ENCODE data around the gene ARAP3.

ARAP3 gene

GRCh38 chr5:141649056-141649688, 32.9 kb downstream of the ARAP3 start:
- Histone ChIP-seq H3K27ac (ENCODE audit: low read depth, low read length) (no peak overlapping the region), H3K9me3 (ENCODE audit: control insufficient read depth in 5 of 5, low read length in 5 of 5) (no peaks in the 10 kb centered on the region), H3K9ac (ENCODE audit: low read length in 5 of 5) (no peak overlapping the region), H3K36me3 (ENCODE audit: control insufficient read depth in 5 of 5, insufficient read depth in 5 of 5, low read length in 5 of 5) (peaks cover 0 to 37% (median 25%) of the 10 kb centered on the region in 5 donors), H3K4me1 (ENCODE audit: control insufficient read depth in 5 of 5, insufficient read depth in 5 of 5, low read length in 5 of 5) (peaks cover 0 to 15% (median 12%) of the 10 kb centered on the region in 5 donors), H3K27me3 (ENCODE audit: control insufficient read depth in 5 of 5, insufficient read depth in 4 of 5, low read length in 5 of 5) (no peaks in the 10 kb centered on the region), H3K4me3 (ENCODE audit: low read depth in 1 of 5, low read length in 5 of 5) (no peak overlapping the region)

DNA sequence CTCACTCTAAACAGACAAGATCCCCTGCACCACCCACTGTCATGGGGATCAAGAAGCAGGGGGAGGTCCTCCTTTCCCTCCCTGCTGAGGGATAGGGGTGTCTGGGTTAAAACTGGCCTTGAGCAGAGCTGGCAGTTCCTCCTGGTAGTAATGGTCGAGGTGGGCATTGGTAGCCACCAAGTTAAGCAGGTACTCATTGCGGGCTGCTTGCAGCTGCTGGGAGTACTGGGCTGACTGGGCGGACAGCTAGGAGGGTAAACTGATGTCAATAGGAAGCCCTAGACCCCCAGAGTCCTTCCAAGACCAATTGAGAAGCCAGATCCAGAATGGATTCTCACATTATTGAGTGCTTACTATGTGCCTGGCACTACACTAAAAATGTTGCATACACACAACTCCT, 34.2 kb downstream of the ARAP3 start:
- H3K4me1 ChIP-seq (ENCODE audit: control insufficient read depth in 5 of 5, insufficient read depth in 5 of 5, low read length in 5 of 5), result peaks cover 0 to 15% (median 12%) of the 10 kb centered on the region in 5 donors
- H3K27ac ChIP-seq (ENCODE audit: low read depth, low read length), result no peak overlapping the region
- H3K36me3 ChIP-seq (ENCODE audit: control insufficient read depth in 5 of 5, insufficient read depth in 5 of 5, low read length in 5 of 5), result peaks cover 0 to 38% (median 15%) of the 10 kb centered on the region in 5 donors
- H3K9me3 ChIP-seq (ENCODE audit: control insufficient read depth in 5 of 5, low read length in 5 of 5), result no peaks in the 10 kb centered on the region
- no peak overlapping the region for H3K4me3 ChIP-seq (ENCODE audit: low read depth in 1 of 5, low read length in 5 of 5)
- no peak overlapping the region for H3K9ac ChIP-seq (ENCODE audit: low read length in 5 of 5)
- no peaks in the 10 kb centered on the region for H3K27me3 ChIP-seq (ENCODE audit: control insufficient read depth in 5 of 5, insufficient read depth in 4 of 5, low read length in 5 of 5)

GRCh38 chr5:141647242-141647641, 34.8 kb downstream of the ARAP3 start:
- H3K9ac ChIP-seq (ENCODE audit: low read length in 5 of 5), result no peak overlapping the region
- H3K9me3 ChIP-seq (ENCODE audit: control insufficient read depth in 5 of 5, low read length in 5 of 5), result no peaks in the 10 kb centered on the region
- no peak overlapping the region for H3K27ac ChIP-seq (ENCODE audit: low read depth, low read length)
- no peaks in the 10 kb centered on the region for H3K27me3 ChIP-seq (ENCODE audit: control insufficient read depth in 5 of 5, insufficient read depth in 4 of 5, low read length in 5 of 5)
- peaks cover 0 to 15% (median 12%) of the 10 kb centered on the region in 5 donors for H3K4me1 ChIP-seq (ENCODE audit: control insufficient read depth in 5 of 5, insufficient read depth in 5 of 5, low read length in 5 of 5)
- peaks cover 0 to 38% (median 15%) of the 10 kb centered on the region in 5 donors for H3K36me3 ChIP-seq (ENCODE audit: control insufficient read depth in 5 of 5, insufficient read depth in 5 of 5, low read length in 5 of 5)
- H3K4me3 ChIP-seq (ENCODE audit: low read depth in 1 of 5, low read length in 5 of 5), result no peak overlapping the region

DNA sequence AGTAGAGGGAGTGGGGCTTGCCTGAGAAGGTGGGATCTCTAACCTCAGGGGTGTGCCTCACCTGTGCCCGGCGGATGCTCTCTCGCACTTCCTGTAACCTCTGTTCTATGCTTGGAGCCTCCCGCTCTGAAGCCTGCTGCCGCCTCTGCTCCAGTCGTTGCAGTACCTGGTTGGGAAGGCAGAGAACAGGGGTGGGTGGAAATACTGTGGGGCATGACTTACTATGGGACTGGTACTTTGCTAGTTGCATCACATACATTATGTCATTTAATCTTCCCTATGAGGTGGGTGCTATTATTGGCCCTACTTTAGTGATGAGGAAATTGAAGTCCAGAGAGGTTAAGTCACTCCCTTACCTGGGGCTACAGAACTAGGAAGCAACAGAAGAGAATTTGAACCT, 36.0 kb downstream of the ARAP3 start:
- Histone ChIP-seq H3K36me3 (ENCODE audit: control insufficient read depth in 5 of 5, insufficient read depth in 5 of 5, low read length in 5 of 5) (peaks cover 0 to 42% (median 18%) of the 10 kb centered on the region in 5 donors), H3K4me3 (ENCODE audit: low read depth in 1 of 5, low read length in 5 of 5) (no peak overlapping the region), H3K9me3 (ENCODE audit: control insufficient read depth in 5 of 5, low read length in 5 of 5) (no peaks in the 10 kb centered on the region), H3K27me3 (ENCODE audit: control insufficient read depth in 5 of 5, insufficient read depth in 4 of 5, low read length in 5 of 5) (no peaks in the 10 kb centered on the region), H3K4me1 (ENCODE audit: control insufficient read depth in 5 of 5, insufficient read depth in 5 of 5, low read length in 5 of 5) (peaks cover 0 to 9% (median 6%) of the 10 kb centered on the region in 5 donors), H3K9ac (ENCODE audit: low read length in 5 of 5) (no peak overlapping the region), H3K27ac (ENCODE audit: low read depth, low read length) (no peak overlapping the region)

DNA sequence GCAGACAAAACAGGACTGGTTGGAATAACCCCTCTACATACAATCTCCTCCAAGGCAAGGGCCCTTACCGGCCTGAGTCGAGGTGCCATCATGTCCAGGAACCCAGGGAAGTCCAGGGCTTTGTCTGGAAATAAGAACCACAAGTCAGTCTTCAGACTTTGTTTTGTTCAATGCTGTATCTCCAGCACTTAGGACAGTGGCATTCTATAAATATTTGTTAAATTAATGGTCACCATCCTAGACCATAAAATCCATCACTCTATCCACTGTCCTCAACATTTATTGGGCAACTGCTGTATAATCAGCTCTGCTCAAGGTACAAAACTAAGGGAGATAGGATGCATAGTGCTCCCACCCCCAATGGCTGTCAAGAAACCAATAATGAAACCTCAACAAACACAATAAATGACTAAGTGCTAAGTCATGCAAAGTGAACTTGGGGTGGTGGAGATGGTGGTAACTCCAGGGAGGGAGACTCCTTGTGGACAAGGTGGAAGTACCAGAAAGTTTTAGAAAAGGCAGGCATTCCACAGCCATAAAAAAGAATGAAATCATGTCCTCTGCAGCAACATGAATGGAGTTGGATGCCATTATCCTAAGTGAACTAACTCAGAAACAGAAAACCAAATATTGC, 40.3 kb downstream of the ARAP3 start:
- Histone ChIP-seq H3K36me3 (ENCODE audit: control insufficient read depth in 5 of 5, insufficient read depth in 5 of 5, low read length in 5 of 5) (peaks cover 0 to 35% (median 18%) of the 10 kb centered on the region in 5 donors), H3K9me3 (ENCODE audit: control insufficient read depth in 5 of 5, low read length in 5 of 5) (no peaks in the 10 kb centered on the region), H3K4me1 (ENCODE audit: control insufficient read depth in 5 of 5, insufficient read depth in 5 of 5, low read length in 5 of 5) (peaks cover 0 to 17% (median 14%) of the 10 kb centered on the region in 5 donors), H3K27ac (ENCODE audit: low read depth, low read length) (no peak overlapping the region), H3K9ac (ENCODE audit: low read length in 5 of 5) (no peak overlapping the region), H3K4me3 (ENCODE audit: low read depth in 1 of 5, low read length in 5 of 5) (no peak overlapping the region), H3K27me3 (ENCODE audit: control insufficient read depth in 5 of 5, insufficient read depth in 4 of 5, low read length in 5 of 5) (no peaks in the 10 kb centered on the region)

GRCh38 chr5:141640698-141641097, 41.3 kb downstream of the ARAP3 start:
- H3K27ac ChIP-seq (ENCODE audit: low read depth, low read length), result no peak overlapping the region
- H3K9me3 ChIP-seq (ENCODE audit: control insufficient read depth in 5 of 5, low read length in 5 of 5), result no peaks in the 10 kb centered on the region
- no peak overlapping the region for H3K4me3 ChIP-seq (ENCODE audit: low read depth in 1 of 5, low read length in 5 of 5)
- no peak overlapping the region for H3K9ac ChIP-seq (ENCODE audit: low read length in 5 of 5)
- peaks cover 0 to 26% (median 14%) of the 10 kb centered on the region in 5 donors for H3K36me3 ChIP-seq (ENCODE audit: control insufficient read depth in 5 of 5, insufficient read depth in 5 of 5, low read length in 5 of 5)
- peaks cover 6 to 24% (median 21%) of the 10 kb centered on the region in 5 donors for H3K4me1 ChIP-seq (ENCODE audit: control insufficient read depth in 5 of 5, insufficient read depth in 5 of 5, low read length in 5 of 5)
- H3K27me3 ChIP-seq (ENCODE audit: control insufficient read depth in 5 of 5, insufficient read depth in 4 of 5, low read length in 5 of 5), result no peaks in the 10 kb centered on the region

DNA sequence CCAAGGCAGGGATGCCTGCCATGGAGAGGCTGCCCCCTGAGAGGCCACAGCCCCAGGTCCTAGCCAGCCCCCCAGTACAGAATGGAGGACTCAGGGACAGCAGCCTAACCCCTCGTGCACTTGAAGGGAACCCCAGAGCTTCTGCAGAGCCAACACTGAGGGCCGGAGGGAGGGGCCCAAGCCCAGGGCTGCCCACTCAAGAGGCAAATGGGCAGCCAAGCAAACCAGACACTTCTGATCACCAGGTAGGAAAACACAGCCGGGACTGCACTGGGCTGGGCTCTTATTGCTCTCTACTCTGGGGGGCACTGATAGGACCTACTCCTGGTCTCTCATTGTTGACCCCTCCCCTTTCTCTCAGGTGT, 42.0 kb downstream of the ARAP3 start:
- H3K36me3 ChIP-seq (ENCODE audit: control insufficient read depth in 5 of 5, insufficient read depth in 5 of 5, low read length in 5 of 5), result peaks cover 0 to 23% (median 11%) of the 10 kb centered on the region in 5 donors
- H3K27me3 ChIP-seq (ENCODE audit: control insufficient read depth in 5 of 5, insufficient read depth in 4 of 5, low read length in 5 of 5), result no peaks in the 10 kb centered on the region
- H3K4me3 ChIP-seq (ENCODE audit: low read depth in 1 of 5, low read length in 5 of 5), result no peak overlapping the region
- no peak overlapping the region for H3K27ac ChIP-seq (ENCODE audit: low read depth, low read length)
- H3K4me1 ChIP-seq (ENCODE audit: control insufficient read depth in 5 of 5, insufficient read depth in 5 of 5, low read length in 5 of 5), result peaks cover 7 to 31% (median 27%) of the 10 kb centered on the region in 5 donors
- H3K9me3 ChIP-seq (ENCODE audit: control insufficient read depth in 5 of 5, low read length in 5 of 5), result no peaks in the 10 kb centered on the region
- H3K9ac ChIP-seq (ENCODE audit: low read length in 5 of 5), result no peak overlapping the region

GRCh38 chr5:141639357-141640050, 42.5 kb downstream of the ARAP3 start:
- H3K4me1 ChIP-seq (ENCODE audit: control insufficient read depth in 5 of 5, insufficient read depth in 5 of 5, low read length in 5 of 5), result peaks cover 7 to 33% (median 32%) of the 10 kb centered on the region in 5 donors
- no peak overlapping the region for H3K4me3 ChIP-seq (ENCODE audit: low read depth in 1 of 5, low read length in 5 of 5)
- H3K27ac ChIP-seq (ENCODE audit: low read depth, low read length), result no peak overlapping the region
- H3K36me3 ChIP-seq (ENCODE audit: control insufficient read depth in 5 of 5, insufficient read depth in 5 of 5, low read length in 5 of 5), result peaks cover 0 to 20% (median 6%) of the 10 kb centered on the region in 5 donors
- no peak overlapping the region for H3K9ac ChIP-seq (ENCODE audit: low read length in 5 of 5)
- no peaks in the 10 kb centered on the region for H3K9me3 ChIP-seq (ENCODE audit: control insufficient read depth in 5 of 5, low read length in 5 of 5)
- H3K27me3 ChIP-seq (ENCODE audit: control insufficient read depth in 5 of 5, insufficient read depth in 4 of 5, low read length in 5 of 5), result no peaks in the 10 kb centered on the region

DNA sequence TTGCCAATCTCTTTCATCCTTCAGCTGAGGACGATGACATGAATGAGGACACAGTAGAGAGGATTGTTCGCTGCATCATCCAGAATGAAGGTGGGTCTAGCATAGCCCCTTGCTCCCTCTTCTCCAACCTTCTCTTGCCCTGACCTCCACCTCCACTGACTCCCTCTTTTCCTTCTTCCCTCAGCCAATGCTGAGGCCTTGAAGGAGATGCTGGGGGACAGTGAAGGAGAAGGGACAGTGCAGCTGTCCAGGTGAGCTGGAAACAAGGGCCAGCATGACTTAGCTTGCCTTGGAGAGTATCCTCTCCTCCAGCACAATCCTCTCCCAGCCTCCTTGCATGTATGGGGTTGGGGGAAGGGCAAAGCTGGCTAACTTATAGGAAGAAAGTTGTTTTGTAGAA, 43.3 kb downstream of the ARAP3 start:
- Histone ChIP-seq H3K27ac (ENCODE audit: low read depth, low read length) (no peak overlapping the region), H3K27me3 (ENCODE audit: control insufficient read depth in 5 of 5, insufficient read depth in 4 of 5, low read length in 5 of 5) (no peaks in the 10 kb centered on the region), H3K4me1 (ENCODE audit: control insufficient read depth in 5 of 5, insufficient read depth in 5 of 5, low read length in 5 of 5) (peaks cover 7 to 33% (median 32%) of the 10 kb centered on the region in 5 donors), H3K4me3 (ENCODE audit: low read depth in 1 of 5, low read length in 5 of 5) (no peak overlapping the region), H3K9me3 (ENCODE audit: control insufficient read depth in 5 of 5, low read length in 5 of 5) (no peaks in the 10 kb centered on the region), H3K36me3 (ENCODE audit: control insufficient read depth in 5 of 5, insufficient read depth in 5 of 5, low read length in 5 of 5) (peaks cover 0 to 15% (median 3%) of the 10 kb centered on the region in 5 donors), H3K9ac (ENCODE audit: low read length in 5 of 5) (no peak overlapping the region)
